ENCODE results near the gene LTBR.
"Not testable (repeated sequence)": the region's sequence is repeated elsewhere in the genome, so short reads cannot be mapped to it uniquely, and the experiment has no call there.

LTBR gene

GRCh38 chr12:6425590-6426531, 41.9 kb downstream of the LTBR start:
- DNase-seq (ENCODE audit: low read depth) = no peak

GRCh38 chr12:6426882-6427671, 43.1 kb downstream of the LTBR start:
- DNase-seq (ENCODE audit: low read depth) = peak; percentile 87

- not testable (repeated sequence) for DNase-seq (ENCODE audit: low read depth)
These were observed 43.8 kb downstream of the LTBR start for GRCh38 chr12:6427796-6428195.

GRCh38 chr12:6428326-6428725, 44.4 kb downstream of the LTBR start:
- no peak for DNase-seq (ENCODE audit: low read depth)

- DNase-seq (ENCODE audit: low read depth) = no peak
These were observed 46.4 kb downstream of the LTBR start for GRCh38 chr12:6430124-6430989.

GRCh38 chr12:6432991-6433390, 49.0 kb downstream of the LTBR start:
- no peak for DNase-seq (ENCODE audit: low read depth)

- no peak for DNase-seq (ENCODE audit: low read depth)
These were observed 50.5 kb downstream of the LTBR start for GRCh38 chr12:6434205-6435140.

GRCh38 chr12:6435961-6436715, 52.2 kb downstream of the LTBR start:
- DNase-seq (ENCODE audit: low read depth) = no peak

- no peak for DNase-seq (ENCODE audit: low read depth)
These were observed 53.6 kb downstream of the LTBR start for GRCh38 chr12:6437586-6437985.

GRCh38 chr12:6438345-6438744, 54.4 kb downstream of the LTBR start:
- DNase-seq (ENCODE audit: low read depth) = no peak

- no peak for DNase-seq (ENCODE audit: low read depth)
These were observed 56.4 kb downstream of the LTBR start for GRCh38 chr12:6440391-6440790.
